GM21576 (cell line): ENCODE measurements around the gene IFITM10.
"Not testable (repeated sequence)": the region's sequence is repeated elsewhere in the genome, so short reads cannot be mapped to it uniquely, and the experiment has no call there.

Experiments used
- ATAC-seq: cut with Tn5 transposase; IDR thresholded peaks from one replicate; pipeline ENCODE4 v1.9.1; 2021; ENCODE audit warnings: mild to moderate bottlenecking, moderate library complexity; ENCODE audit not compliant: unreplicated experiment

IFITM10 gene

DNA sequence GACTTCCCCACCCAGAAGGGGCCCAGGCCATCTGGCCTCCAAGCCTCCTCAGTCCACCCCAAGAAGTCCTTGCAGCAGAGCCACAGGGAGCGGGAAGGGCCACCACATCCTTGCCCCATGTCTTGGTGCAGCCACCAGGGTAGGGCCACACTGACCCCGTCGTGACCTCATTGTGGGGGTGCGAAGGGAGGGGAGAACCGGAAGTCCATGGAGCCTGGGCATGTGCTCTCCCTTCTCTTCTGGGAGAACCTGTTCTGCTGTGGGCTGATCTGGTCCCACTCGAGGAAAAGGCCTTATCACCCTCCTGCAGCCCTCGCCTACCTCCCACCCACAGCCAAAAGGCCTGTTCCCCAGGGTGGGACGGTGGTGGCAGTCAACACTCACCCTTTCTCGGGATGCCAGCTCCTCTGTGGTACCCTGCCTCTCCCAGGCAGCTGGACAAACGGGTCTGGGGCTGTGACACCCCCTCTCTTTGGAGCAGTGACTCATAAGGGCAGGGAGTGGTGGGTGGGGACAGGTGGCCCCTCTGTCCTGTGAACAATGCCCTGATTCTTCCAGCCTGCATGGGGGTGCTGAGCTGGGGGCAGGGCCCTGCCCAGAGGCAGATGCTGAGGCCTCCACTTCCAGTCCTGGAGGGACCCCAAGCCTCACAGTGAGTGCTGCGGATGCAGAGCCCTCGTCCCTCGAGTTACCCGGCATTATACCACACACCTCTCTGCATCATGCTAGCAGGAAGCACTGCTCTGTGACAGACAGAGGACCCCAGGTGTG, 27.9 kb upstream of the IFITM10 start:
- ATAC-seq, result no peak

DNA sequence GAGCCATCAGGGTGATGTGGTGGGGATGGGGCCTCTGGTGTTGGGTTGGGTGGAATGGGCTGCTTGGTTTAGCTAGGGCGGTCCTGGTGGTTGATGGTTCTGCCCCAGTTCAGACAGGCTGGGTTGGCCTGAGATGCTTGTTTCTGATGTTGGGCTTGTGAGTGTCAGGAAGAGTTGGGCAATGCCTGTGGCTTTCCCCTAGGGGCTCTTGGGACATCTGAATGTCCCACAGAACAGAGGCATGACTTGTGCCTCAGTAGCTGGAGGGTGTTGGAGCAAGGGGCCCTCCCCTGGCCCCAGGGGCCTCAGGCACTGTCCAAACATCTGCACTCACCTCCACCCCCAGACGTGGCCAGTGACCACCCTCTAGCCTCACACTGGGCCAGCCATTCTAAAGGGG, 27.3 kb upstream of the IFITM10 start:
- ATAC-seq, result no peak

DNA sequence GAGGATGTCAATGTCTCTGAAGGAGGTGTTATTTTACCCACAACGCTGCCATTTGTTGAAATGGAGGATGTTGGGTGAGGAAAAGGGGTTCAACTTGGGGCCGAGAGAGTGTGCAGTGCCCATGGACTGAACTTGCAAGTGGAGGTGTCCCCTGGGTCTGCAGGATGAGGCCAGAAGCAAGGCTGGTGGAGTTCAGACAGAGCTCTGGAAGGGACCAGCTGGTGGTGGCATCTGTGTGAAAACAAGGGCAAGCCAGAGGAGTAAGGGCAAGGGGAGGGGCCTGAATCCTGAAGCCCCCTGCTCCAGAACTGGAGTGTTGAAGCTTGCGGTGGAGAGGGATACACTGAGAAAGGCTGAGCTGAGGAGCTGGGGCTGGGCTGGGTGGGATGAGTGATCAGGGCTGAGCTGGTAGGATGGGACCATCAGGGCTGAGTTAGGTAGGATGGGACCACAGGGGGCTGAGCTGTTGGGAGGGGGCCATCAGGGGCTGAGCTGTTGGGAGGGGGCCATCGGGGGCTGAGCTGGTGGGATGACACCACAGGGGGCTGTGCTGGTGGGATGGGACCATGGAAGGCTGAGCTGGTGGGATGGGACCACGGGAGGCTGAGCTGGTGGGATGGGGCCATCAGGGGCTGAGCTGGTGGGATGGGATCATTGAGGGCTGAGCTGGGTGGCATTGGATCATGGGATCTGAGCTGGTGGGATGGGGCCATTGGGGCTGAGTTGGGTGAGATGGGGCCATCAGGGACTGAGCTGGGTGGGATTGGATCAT, 26.7 kb upstream of the IFITM10 start:
- ATAC-seq, result no peak

- ATAC-seq, result no peak
These were observed 26.0 kb upstream of the IFITM10 start for GRCh38 chr11:1776331-1776851.

GRCh38 chr11:1774886-1775285, 24.5 kb upstream of the IFITM10 start:
- ATAC-seq, result no peak

DNA sequence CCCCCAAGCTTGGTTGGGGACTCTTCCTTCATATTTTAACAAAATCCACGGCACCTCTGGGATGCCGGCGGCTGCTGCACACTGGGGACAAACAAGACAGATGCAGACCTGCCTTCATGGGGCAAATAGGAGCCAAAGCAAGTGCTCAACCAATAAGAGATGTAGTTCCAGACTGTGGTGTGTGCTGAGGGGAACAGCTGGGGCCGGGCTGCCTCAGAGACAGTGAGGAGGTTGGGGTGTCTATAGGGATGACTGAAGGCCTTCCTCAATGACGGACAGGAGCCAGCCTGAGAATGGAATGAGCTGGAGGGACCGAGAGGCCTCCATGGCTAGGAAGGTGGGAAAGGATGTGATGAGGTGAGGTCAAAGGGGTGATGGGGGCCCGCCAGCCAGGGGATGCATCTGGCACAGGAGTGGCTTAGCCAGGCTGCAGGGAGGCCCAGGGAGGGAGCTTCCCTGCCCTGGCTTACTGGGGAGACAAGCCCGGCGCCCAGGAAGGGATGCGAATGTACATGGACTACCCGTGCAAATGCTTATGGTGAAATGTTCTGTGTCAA, 23.7 kb upstream of the IFITM10 start:
- no peak for ATAC-seq

DNA sequence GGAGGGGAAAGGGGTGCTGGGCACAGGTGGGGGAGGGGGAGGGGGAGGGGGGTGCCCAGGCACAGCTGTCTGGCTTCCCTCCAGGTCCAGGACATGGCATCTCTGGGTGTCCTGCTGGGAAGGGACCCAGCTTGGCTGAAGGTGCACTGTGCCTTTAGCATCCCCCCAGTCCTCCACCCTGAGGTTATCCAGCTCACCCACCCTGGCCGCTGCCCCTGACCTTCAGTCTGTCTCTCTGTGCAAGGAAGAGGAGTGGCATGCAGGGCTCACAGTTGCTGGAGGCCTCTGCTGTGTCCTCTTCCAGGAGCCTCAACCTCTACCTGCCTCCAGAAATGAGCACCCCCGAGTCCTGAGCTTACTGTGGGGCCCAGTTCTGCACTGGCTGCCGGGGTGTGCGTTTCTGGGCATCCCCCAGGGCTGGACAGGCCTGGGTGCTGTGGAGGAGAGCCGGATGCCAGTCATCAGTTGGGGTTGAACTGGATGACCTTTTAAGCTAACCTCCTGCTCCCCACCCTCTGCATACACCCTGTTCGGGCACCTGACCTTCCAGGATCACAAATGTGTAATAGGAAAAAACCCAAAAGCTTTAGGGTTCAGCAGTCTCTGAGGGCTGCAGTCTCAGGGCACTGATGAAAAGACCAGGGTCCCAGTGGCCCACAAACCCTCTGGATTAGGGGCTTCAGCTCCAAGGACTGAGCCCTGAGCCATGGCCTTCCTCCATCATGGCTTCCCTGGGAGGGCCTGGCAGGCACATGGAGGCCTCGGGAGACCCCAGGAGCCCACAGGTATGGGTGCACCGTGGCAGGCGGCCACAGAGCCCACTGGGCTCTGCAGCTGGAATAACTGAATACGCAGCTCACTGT, 23.0 kb upstream of the IFITM10 start:
- ATAC-seq, result no peak

DNA sequence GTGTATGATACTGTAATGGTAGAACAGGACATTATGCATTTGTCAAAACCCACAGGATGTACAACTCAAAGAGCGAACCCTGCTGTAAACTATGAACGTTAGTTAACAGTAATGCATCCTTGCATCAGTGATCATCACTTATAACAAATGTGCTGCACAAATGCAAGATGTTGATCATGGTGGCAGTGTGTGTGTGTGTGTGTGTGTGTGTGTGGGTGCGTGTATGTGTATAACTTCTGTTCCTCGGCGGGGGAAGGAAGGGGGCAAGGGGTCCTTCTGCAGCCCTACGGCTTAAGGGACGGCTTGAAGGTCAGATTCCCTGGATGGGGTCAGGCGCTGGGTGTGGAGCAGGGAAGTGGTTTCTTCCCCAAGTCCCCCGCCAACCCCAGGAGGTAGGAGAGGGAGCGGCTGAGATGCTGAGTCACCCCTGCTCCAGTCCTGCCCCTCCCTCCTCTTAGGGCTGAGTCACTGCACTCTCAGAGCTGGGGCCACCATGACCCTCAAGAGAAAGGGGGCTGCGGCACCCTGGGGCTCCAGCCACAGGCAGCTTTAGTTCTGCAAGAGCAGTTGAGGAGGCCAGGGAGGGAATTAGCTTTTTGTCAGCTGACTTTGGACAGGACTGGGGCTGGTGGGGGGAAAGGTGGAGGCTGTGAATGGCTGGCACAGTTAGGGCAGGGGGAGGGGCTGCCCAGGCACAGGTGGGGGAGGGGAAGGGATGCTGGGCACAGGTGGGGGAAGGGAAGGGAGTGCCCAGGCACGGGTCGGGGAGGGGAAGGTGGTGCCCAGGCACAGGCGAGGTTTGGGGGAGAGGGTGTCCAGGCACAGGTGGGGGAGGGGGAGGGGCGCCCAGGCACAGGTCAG, 22.1 kb upstream of the IFITM10 start:
- no peak for ATAC-seq

DNA sequence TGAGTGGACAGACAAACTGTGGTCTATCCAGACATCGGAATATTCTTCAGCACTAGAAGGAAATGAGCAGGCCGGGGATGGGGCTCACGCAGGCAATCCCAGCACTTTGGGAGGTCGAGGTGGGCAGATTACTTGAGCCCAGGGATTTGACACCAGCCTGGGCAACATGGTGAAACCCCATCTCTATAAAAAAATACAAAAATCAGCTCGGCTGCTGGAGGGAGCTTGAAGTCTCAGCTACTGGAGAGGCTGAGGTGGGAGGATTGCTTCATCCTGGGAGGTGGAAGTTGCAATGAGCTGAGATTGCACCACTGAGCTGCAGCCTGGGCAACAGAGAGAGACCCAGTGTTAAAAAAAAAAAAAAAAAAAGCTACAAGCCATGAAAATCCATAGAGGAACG, 21.3 kb upstream of the IFITM10 start:
- no peak for ATAC-seq

- ATAC-seq, result no peak
These were observed 20.9 kb upstream of the IFITM10 start for GRCh38 chr11:1771273-1771672.

GRCh38 chr11:1770528-1770927, 20.1 kb upstream of the IFITM10 start:
- ATAC-seq, result no peak

- no peak for ATAC-seq
These were observed 19.7 kb upstream of the IFITM10 start for GRCh38 chr11:1770061-1770460.

DNA sequence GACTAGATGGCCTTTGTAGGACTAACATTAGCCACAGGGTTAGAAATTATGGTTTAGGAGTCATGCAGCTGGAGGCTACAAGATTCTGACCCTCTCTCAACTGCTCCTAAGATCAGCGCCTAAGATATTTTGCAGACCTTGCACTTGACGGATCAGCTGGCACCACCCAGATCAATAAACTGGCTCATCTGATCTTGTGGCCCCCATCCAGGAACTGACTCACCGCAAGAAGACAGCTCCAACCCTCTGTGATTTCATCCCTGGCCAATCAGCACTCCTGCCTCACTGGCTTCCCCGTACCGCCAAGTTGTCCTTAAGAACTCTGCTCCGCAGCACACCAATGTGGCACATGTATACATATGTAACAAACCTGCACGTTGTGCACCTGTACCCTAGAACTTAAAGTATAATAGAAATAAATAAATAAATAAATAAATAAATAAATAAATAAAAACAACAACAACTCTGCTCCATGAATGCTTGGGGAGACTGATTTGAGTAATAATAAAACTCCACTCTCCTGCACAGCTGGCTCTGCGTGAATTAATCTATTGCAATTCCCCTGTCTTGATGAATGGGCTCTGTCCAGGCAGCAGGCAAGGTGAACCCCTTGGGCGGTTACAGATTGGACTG, 19.0 kb upstream of the IFITM10 start:
- not testable (repeated sequence) for ATAC-seq

- ATAC-seq, result no peak
These were observed 17.7 kb upstream of the IFITM10 start for GRCh38 chr11:1768141-1768469.

DNA sequence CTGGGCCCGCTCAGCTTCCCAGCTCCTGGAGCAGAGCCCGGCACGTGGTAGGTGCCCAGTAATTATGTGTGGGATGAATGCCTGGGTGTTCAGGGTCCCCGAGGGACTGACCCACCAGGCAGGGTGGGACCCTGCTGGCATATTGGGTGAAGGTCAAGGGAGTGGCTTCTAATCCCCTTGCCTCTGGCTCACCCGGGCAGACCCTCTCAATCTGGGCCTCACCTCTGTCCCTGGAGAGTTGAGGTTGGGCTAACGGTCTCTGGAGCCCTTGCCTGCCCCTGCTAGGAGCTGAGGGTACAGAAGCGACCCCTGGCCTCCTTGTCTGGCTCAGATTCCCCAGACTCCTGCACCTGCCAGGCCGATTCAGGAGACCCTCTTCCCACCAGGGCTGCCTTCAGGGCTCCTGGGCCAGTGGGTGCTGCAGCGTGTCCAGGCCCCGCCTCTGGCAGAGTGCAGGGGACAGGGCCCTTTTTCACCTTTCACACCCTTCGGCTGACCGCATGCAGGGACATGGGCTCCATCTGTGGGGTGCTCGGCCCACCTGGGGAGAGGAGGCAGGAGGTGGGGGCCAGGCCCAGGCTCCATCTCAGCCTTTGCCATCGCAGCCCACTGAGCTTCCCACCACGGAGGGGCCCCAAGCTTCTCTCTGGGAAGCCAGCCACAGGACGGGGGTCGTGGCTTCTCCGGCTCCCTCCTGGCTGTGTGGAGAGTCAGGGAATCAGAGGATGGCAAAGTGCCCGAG, 17.2 kb upstream of the IFITM10 start:
- ATAC-seq, result no peak

GRCh38 chr11:1766719-1767398, 16.5 kb upstream of the IFITM10 start:
- no peak for ATAC-seq

DNA sequence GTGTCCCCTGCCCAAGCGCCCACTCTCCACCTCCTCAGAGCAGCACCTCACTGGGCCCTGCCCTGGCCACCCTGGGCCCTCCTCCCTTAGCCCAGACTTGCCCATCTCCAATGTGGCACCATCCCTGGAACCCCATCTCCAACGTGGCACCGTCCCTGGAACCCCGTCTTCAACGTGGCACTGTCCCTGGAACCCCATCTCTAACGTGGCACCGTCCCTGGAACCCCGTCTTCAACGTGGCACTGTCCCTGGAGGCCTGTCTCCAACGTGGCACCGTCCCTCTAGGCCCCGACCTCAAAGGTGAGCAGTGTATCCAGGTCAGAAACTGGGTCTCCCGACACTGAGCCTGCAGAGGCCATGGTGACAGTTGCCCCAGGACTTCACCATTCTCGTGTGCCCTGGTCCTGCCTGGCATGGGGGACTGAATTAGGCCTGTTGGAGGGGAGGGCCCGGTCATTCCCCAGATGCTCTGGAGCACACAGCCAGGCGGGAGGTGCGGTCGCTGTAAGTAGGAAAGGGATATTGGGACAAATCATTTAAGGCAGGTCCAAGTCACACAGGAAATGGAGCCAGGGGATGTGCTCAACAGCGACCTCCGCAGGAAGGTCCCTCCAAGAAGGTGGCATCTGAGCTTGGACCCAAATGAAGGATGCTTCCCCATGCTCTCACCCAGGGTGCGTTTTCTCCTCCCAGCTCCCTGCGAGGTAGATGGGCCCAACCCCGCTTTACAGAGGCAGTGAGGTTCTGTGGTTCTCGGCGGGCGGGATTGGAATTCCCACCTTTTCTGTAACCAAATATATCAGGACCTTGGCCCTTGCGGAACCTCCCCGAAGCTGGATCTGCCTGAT, 15.7 kb upstream of the IFITM10 start:
- ATAC-seq, result no peak
